Thyroid gland (tissue), 4 donors: Measurements from ENCODE around the gene KCTD8. TPM values are rescaled to one million over a fixed set of nuclear protein-coding genes. Genes with fewer than 3 reads are reported as not detected.

Experiments
- DNase-seq, 2 donors: peaks; one replicate each; pipeline ENCODE4 v3.0.0-alpha.2; 2019
- H3K27ac ChIP-seq, 3 donors: fragments of 200-600 bp; sonication (generic); 1 replicate in 2 of 3; 2 replicates in 1 of 3; pipeline ENCODE4 v1.5.1; 2016 to 2019; ENCODE audit warnings: mild to moderate bottlenecking in 1 of 3, moderate library complexity in 1 of 3
- H3K27me3 ChIP-seq: fragments of 200-600 bp; sonication (generic); one replicate; pipeline ENCODE4 v1.5.1; 2019
- H3K36me3 ChIP-seq, 2 donors: fragments of 200-600 bp; sonication (generic); one replicate each; pipeline ENCODE4 v1.5.1; 2016 to 2019
- H3K4me1 ChIP-seq, 2 donors: fragments of 200-600 bp; sonication (generic); one replicate each; pipeline ENCODE4 v1.5.1; 2017 to 2019
- H3K4me3 ChIP-seq, 3 donors: fragments of 200-600 bp; sonication (generic); replicated peaks in 1 of 3; 1 replicate in 2 of 3; 2 replicates in 1 of 3; pipeline ENCODE4 v1.5.1; 2016; ENCODE audit warnings: mild to moderate bottlenecking in 1 of 3
- H3K9me3 ChIP-seq: fragments of 200-600 bp; sonication (generic); one replicate; pipeline ENCODE4 v1.5.1; 2017
- POLR2A ChIP-seq, 2 donors: fragments of 450-650 bp; IDR thresholded peaks; one replicate each; pipeline ENCODE4 v1.6.1; 2017; ENCODE audit warnings: antibody characterized with exemption in 2 of 2, mild to moderate bottlenecking in 2 of 2, moderate library complexity in 1 of 2
- WGBS, 2 donors: methylation state at CpG; one replicate each; pipeline ENCODE4 v1.1.5; 2017; 5-methylcytosine and 5-hydroxymethylcytosine counted together
- intact Hi-C: fragments of 100-400 bp; cut with DNase I; formaldehyde crosslinking; loops from one replicate; pipeline ENCODE4 v1.15.1; 2023
- total RNA-seq, 4 donors: library from RNA; depleted of rRNA; stranded (reverse); fragments of >200 nt; gene quantifications; one replicate each; pipeline ENCODE4 v1.2.3, GENCODE V29; 2016
- TF ChIP-seq, protein P1 (sequence below), 6 experiments: fragments of 200-600 bp in 3 of 6; fragments of 450-650 bp in 3 of 6; sonication (generic) in 3 of 6; IDR thresholded peaks; one replicate each; pipeline ENCODE4 v1.5.1; 2016 to 2019; ENCODE audit warnings: antibody characterized with exemption in 6 of 6, mild to moderate bottlenecking in 2 of 6, inconsistent platforms in 1 of 6, moderate library complexity in 1 of 6

The KCTD8 gene
- total RNA-seq, 4 donors from 2014 or later, result 5.8 to 16.8 (median 16.0) TPM

GRCh38 chr4:44421330-44422065, 27.1 kb downstream of the KCTD8 start:
- no peaks in the 10 kb centered on the region for H3K36me3 ChIP-seq
- WGBS, 2 donors, result 91 to 94% methylated on average over 2 of the region's 2 CpGs
- no peak overlapping the region for H3K27ac ChIP-seq
- no peaks in the 10 kb centered on the region for H3K9me3 ChIP-seq
- no peaks in the 10 kb centered on the region for H3K27me3 ChIP-seq
- no peaks in the 10 kb centered on the region for H3K4me1 ChIP-seq
- no peak for DNase-seq
- H3K4me3 ChIP-seq, result no peak overlapping the region
- intact Hi-C loops, result no loop called here
- TF ChIP-seq POLR2A (IDR thresholded peaks at IDR 0.05), result no peak
- TF ChIP-seq, protein P1, sequence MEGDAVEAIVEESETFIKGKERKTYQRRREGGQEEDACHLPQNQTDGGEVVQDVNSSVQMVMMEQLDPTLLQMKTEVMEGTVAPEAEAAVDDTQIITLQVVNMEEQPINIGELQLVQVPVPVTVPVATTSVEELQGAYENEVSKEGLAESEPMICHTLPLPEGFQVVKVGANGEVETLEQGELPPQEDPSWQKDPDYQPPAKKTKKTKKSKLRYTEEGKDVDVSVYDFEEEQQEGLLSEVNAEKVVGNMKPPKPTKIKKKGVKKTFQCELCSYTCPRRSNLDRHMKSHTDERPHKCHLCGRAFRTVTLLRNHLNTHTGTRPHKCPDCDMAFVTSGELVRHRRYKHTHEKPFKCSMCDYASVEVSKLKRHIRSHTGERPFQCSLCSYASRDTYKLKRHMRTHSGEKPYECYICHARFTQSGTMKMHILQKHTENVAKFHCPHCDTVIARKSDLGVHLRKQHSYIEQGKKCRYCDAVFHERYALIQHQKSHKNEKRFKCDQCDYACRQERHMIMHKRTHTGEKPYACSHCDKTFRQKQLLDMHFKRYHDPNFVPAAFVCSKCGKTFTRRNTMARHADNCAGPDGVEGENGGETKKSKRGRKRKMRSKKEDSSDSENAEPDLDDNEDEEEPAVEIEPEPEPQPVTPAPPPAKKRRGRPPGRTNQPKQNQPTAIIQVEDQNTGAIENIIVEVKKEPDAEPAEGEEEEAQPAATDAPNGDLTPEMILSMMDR (IDR thresholded peaks at IDR 0.05), result no peak

- Histone ChIP-seq H3K4me1 (no peaks in the 10 kb centered on the region), H3K27me3 (no peaks in the 10 kb centered on the region), H3K27ac (no peak overlapping the region), H3K36me3 (no peaks in the 10 kb centered on the region), H3K9me3 (no peaks in the 10 kb centered on the region), H3K4me3 (no peak overlapping the region)
- intact Hi-C loops, result no loop called here
- WGBS, 2 donors, result 93 to 95% methylated on average over 1 of the region's 1 CpG
- no peak for DNase-seq
- TF ChIP-seq POLR2A (IDR thresholded peaks at IDR 0.05), result no peak
- TF ChIP-seq, protein P1 (IDR thresholded peaks at IDR 0.05), result no peak
Measured at GRCh38 chr4:44415251-44415650, 33.4 kb downstream of the KCTD8 start.

DNA sequence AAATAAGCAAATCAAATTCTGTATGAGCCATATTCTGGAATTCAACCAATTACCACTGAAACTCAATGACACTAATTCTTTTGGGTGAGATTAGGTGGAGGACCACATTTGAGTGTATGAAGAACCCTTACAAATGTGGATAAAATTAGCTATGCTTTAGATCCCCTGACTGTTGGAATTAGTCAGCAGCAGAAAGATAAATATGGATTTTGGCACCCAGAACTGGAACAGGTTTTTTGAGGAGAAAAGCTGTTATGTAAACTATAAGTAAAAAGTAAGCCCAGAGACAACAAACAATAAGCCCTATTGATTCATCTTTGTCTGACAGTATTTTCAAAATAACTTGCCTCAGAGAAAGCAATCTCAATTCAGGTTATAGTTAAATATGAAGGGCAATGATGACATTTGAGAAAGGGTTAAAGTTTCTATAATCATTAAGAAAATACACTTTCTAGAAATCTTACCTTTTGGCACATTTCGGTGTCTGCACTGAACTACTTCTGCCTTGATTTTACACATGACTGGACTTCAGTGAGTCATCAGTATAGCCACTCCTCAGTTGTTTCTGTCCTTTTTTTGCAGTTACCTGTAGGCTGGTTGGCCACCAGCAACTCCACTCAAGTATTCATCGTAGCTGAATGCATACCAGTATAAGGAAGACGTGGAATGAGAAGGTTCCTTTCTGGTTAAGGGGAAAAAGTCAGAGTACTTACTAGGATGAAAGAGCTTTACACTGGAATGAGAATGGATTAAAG, 80.0 kb downstream of the KCTD8 start:
- H3K27ac ChIP-seq, result no peak overlapping the region
- H3K4me1 ChIP-seq, result no peaks in the 10 kb centered on the region
- no peaks in the 10 kb centered on the region for H3K27me3 ChIP-seq
- H3K9me3 ChIP-seq, result no peaks in the 10 kb centered on the region
- peak; percentile 20 to 30 for DNase-seq
- TF ChIP-seq, protein P1 (IDR thresholded peaks at IDR 0.05), result no peak
- TF ChIP-seq POLR2A (IDR thresholded peaks at IDR 0.05), result no peak
- no peaks in the 10 kb centered on the region for H3K36me3 ChIP-seq
- H3K4me3 ChIP-seq, result no peak overlapping the region
- intact Hi-C loops, result no loop called here
- 32 to 38% methylated on average over 3 of the region's 3 CpGs for WGBS, 2 donors

GRCh38 chr4:44354172-44354571, 94.4 kb downstream of the KCTD8 start:
- Histone ChIP-seq H3K9me3 (no peaks in the 10 kb centered on the region), H3K27me3 (no peaks in the 10 kb centered on the region), H3K4me3 (no peak overlapping the region), H3K36me3 (no peaks in the 10 kb centered on the region), H3K27ac (no peak overlapping the region), H3K4me1 (no peaks in the 10 kb centered on the region)
- TF ChIP-seq POLR2A (IDR thresholded peaks at IDR 0.05), result no peak
- TF ChIP-seq, protein P1 (IDR thresholded peaks at IDR 0.05), result no peak
- DNase-seq, result no peak
- 93 to 96% methylated on average over 3 of the region's 3 CpGs for WGBS, 2 donors
- intact Hi-C loops, result no loop called here

GRCh38 chr4:44351069-44351468, 97.5 kb downstream of the KCTD8 start:
- H3K36me3 ChIP-seq, result no peaks in the 10 kb centered on the region
- no peaks in the 10 kb centered on the region for H3K4me1 ChIP-seq
- intact Hi-C loops, result no loop called here
- no peak for DNase-seq
- H3K27me3 ChIP-seq, result no peaks in the 10 kb centered on the region
- no peaks in the 10 kb centered on the region for H3K9me3 ChIP-seq
- WGBS, 2 donors, result 72 to 74% methylated on average over 3 of the region's 3 CpGs
- TF ChIP-seq, protein P1 (IDR thresholded peaks at IDR 0.05), result no peak
- no peak for TF ChIP-seq POLR2A (IDR thresholded peaks at IDR 0.05)
- no peak overlapping the region for H3K4me3 ChIP-seq
- H3K27ac ChIP-seq, result no peak overlapping the region
